Mesendoderm (in vitro differentiated cells): ENCODE results near the gene DKKL1.

Experiments used
- DNase-seq: peaks from one replicate; pipeline ENCODE4 v3.0.0; 2013
- H2AK5ac ChIP-seq: 2 replicates; pipeline ENCODE4 v1.6.1; 2013; ENCODE audit warnings: low read length, inconsistent platforms
- H2BK120ac ChIP-seq: 2 replicates; pipeline ENCODE4 v1.6.1; 2013; ENCODE audit warnings: low read depth, mild to moderate bottlenecking, low read length, moderate library complexity, mixed read lengths
- H2BK15ac ChIP-seq: replicated peaks from 2 replicates; pipeline ENCODE4 v1.6.1; 2013; ENCODE audit warnings: low read depth, mild to moderate bottlenecking, moderate library complexity
- H2BK5ac ChIP-seq: 2 replicates; pipeline ENCODE4 v1.6.1; 2013; ENCODE audit warnings: low read length, inconsistent platforms
- H3K18ac ChIP-seq: 2 replicates; pipeline ENCODE4 v1.6.1; 2013; ENCODE audit warnings: mild to moderate bottlenecking, low read length, mixed read lengths
- H3K23ac ChIP-seq: one replicate; pipeline ENCODE4 v1.6.1; 2013; ENCODE audit warnings: low read length
- H3K27ac ChIP-seq: 2 replicates; pipeline ENCODE4 v1.5.1; 2013; ENCODE audit warnings: low read depth, mild to moderate bottlenecking, inconsistent platforms, low read length, moderate library complexity
- H3K27me3 ChIP-seq: 2 replicates; pipeline ENCODE4 v1.6.1; 2013; ENCODE audit warnings: low read length, control low read depth, mild to moderate bottlenecking, inconsistent platforms; ENCODE audit not compliant: insufficient read depth, poor library complexity
- H3K36me3 ChIP-seq: 2 replicates; pipeline ENCODE4 v1.6.1; 2013; ENCODE audit warnings: low read length, inconsistent platforms; ENCODE audit not compliant: control insufficient read depth, insufficient read depth
- H3K4ac ChIP-seq: one replicate; pipeline ENCODE4 v1.6.1; 2013; ENCODE audit warnings: low read depth, mild to moderate bottlenecking, low read length, moderate library complexity
- H3K4me1 ChIP-seq: 2 replicates; pipeline ENCODE4 v1.6.1; 2013; ENCODE audit warnings: low read depth, low read length, inconsistent platforms; ENCODE audit not compliant: control insufficient read depth
- H3K4me2 ChIP-seq: 2 replicates; pipeline ENCODE4 v1.6.1; 2013; ENCODE audit warnings: low read length
- H3K4me3 ChIP-seq: 2 replicates; pipeline ENCODE4 v1.5.1; 2013; ENCODE audit warnings: mild to moderate bottlenecking, low read length
- H3K56ac ChIP-seq: one replicate; pipeline ENCODE4 v1.6.1; 2013; ENCODE audit warnings: low read length
- H3K79me1 ChIP-seq: 2 replicates; pipeline ENCODE4 v1.6.1; 2013; ENCODE audit warnings: low read length, inconsistent platforms
- H3K79me2 ChIP-seq: 2 replicates; pipeline ENCODE4 v1.6.1; 2013; ENCODE audit warnings: mild to moderate bottlenecking, low read length; ENCODE audit not compliant: control insufficient read depth, insufficient read depth
- H3K9ac ChIP-seq: 2 replicates; pipeline ENCODE4 v1.6.1; 2013; ENCODE audit warnings: low read length, inconsistent platforms
- H4K5ac ChIP-seq: one replicate; pipeline ENCODE4 v1.6.1; 2013; ENCODE audit warnings: low read length
- H4K8ac ChIP-seq: one replicate; pipeline ENCODE4 v1.6.1; 2013; ENCODE audit warnings: low read depth, mild to moderate bottlenecking, control low read depth, low read length, moderate library complexity
- WGBS: extraction: QIAGEN DNeasy Blood & Tissue Kit; methylation state at CpG from one replicate; pipeline ENCODE4 v1.1.7; 2013; ENCODE audit warnings: low lambda C conversion rate, missing lambda C conversion rate; ENCODE audit not compliant: insufficient coverage; ENCODE audit errors: extremely low coverage; 5-methylcytosine and 5-hydroxymethylcytosine counted together

The DKKL1 gene

GRCh38 chr19:49357186-49357585, 6.5 kb upstream of the DKKL1 start:
- Histone ChIP-seq H2AK5ac (no peak overlapping the region), H3K36me3 (peaks cover 11% of the 10 kb centered on the region), H3K23ac (no peak overlapping the region), H3K9ac (no peak overlapping the region), H3K4me2 (no peak overlapping the region), H2BK120ac (no peak overlapping the region), H4K8ac (no peak overlapping the region), H2BK5ac (no peak overlapping the region), H3K56ac (peak overlapping the region; percentile 25), H3K4me1 (no peaks in the 10 kb centered on the region), H3K18ac (no peak overlapping the region), H4K5ac (no peak overlapping the region), H3K27ac (no peak overlapping the region), H3K4ac (no peak overlapping the region), H3K27me3 (no peaks in the 10 kb centered on the region), H3K79me2 (peaks cover 26% of the 10 kb centered on the region), H3K4me3 (no peak overlapping the region), H2BK15ac (no peak overlapping the region), H3K79me1 (peaks cover 20% of the 10 kb centered on the region)
- no peak for DNase-seq
- no CpG with 5 or more reads among the region's 9 CpGs for WGBS

- H3K4me2 ChIP-seq: peak overlapping the region; percentile 15
- peak overlapping the region; percentile 65 for H3K18ac ChIP-seq
- H3K9ac ChIP-seq: peak overlapping the region; percentile 98
- peaks cover 26% of the 10 kb centered on the region for H3K79me2 ChIP-seq
- no peak overlapping the region for H2BK120ac ChIP-seq
- no peak overlapping the region for H2BK5ac ChIP-seq
- H4K5ac ChIP-seq: no peak overlapping the region
- DNase-seq: no peak
- H4K8ac ChIP-seq: no peak overlapping the region
- peak overlapping the region; percentile 84 for H3K56ac ChIP-seq
- no peak overlapping the region for H2BK15ac ChIP-seq
- peaks cover 9% of the 10 kb centered on the region for H3K36me3 ChIP-seq
- H3K4ac ChIP-seq: peak overlapping the region; percentile 84
- no peak overlapping the region for H3K27ac ChIP-seq
- no CpG with 5 or more reads among the region's 17 CpGs for WGBS
- no peaks in the 10 kb centered on the region for H3K27me3 ChIP-seq
- H2AK5ac ChIP-seq: no peak overlapping the region
- H3K23ac ChIP-seq: no peak overlapping the region
- no peaks in the 10 kb centered on the region for H3K4me1 ChIP-seq
- H3K4me3 ChIP-seq: no peak overlapping the region
- peaks cover 20% of the 10 kb centered on the region for H3K79me1 ChIP-seq
Measured at GRCh38 chr19:49359851-49360820, 3.5 kb upstream of the DKKL1 start.

- H3K56ac ChIP-seq: peak overlapping the region; percentile 98
- peaks cover 19% of the 10 kb centered on the region for H3K79me1 ChIP-seq
- H3K18ac ChIP-seq: peak overlapping the region; percentile 99
- H3K27me3 ChIP-seq: no peaks in the 10 kb centered on the region
- peaks cover 6% of the 10 kb centered on the region for H3K36me3 ChIP-seq
- peak overlapping the region; percentile 89 for H2BK5ac ChIP-seq
- H3K79me2 ChIP-seq: peaks cover 26% of the 10 kb centered on the region
- no peak overlapping the region for H4K5ac ChIP-seq
- H2BK120ac ChIP-seq: peak overlapping the region; percentile 33
- H3K23ac ChIP-seq: peak overlapping the region; percentile 59
- H3K4me1 ChIP-seq: no peaks in the 10 kb centered on the region
- peak overlapping the region; percentile 18 for H2AK5ac ChIP-seq
- H3K4me3 ChIP-seq: peak overlapping the region; percentile 98
- no peak overlapping the region for H2BK15ac ChIP-seq
- peak overlapping the region; percentile 23 for H3K4me2 ChIP-seq
- no CpG with 5 or more reads among the region's 27 CpGs for WGBS
- H3K9ac ChIP-seq: peak overlapping the region; percentile 98
- peak; percentile 88 for DNase-seq
- peak overlapping the region; percentile 83 for H4K8ac ChIP-seq
- H3K4ac ChIP-seq: peak overlapping the region; percentile 94
- peak overlapping the region; percentile 92 for H3K27ac ChIP-seq
Measured at GRCh38 chr19:49361438-49362047, 2.1 kb upstream of the DKKL1 start.

- WGBS: no CpG with 5 or more reads among the region's 52 CpGs
- H3K79me2 ChIP-seq: peaks cover 26% of the 10 kb centered on the region
- peak within 1 kb of the TSS; percentile 33 for H2BK120ac ChIP-seq
- peak within 1 kb of the TSS; percentile 83 for H4K8ac ChIP-seq
- peak within 1 kb of the TSS; percentile 98 for H3K4me3 ChIP-seq
- no peaks in the 10 kb centered on the region for H3K27me3 ChIP-seq
- DNase-seq: peak; percentile 82
- H3K27ac ChIP-seq: peak within 1 kb of the TSS; percentile 92
- no peaks in the 10 kb centered on the region for H3K4me1 ChIP-seq
- peaks cover 3% of the 10 kb centered on the region for H3K36me3 ChIP-seq
- H3K9ac ChIP-seq: peak within 1 kb of the TSS; percentile 98
- H3K18ac ChIP-seq: peak within 1 kb of the TSS; percentile 99
- H3K56ac ChIP-seq: peak within 1 kb of the TSS; percentile 98
- peak within 1 kb of the TSS; percentile 75 for H3K4me2 ChIP-seq
- no peak within 1 kb of the TSS for H2BK15ac ChIP-seq
- H3K4ac ChIP-seq: peak within 1 kb of the TSS; percentile 94
- H3K79me1 ChIP-seq: peaks cover 15% of the 10 kb centered on the region
- H2BK5ac ChIP-seq: peak within 1 kb of the TSS; percentile 89
- H4K5ac ChIP-seq: no peak within 1 kb of the TSS
- H3K23ac ChIP-seq: peak within 1 kb of the TSS; percentile 97
- H2AK5ac ChIP-seq: peak within 1 kb of the TSS; percentile 58
Measured at GRCh38 chr19:49362048-49362928, 1.4 kb upstream of the DKKL1 start, which contains the start of gene TEAD2. TEAD2 (minus strand) TSS chr19:49362416; CDS start chr19:49360075, 2,341 bp downstream.

GRCh38 chr19:49362929-49363267, 779 bp upstream of the DKKL1 start:
- H3K36me3 ChIP-seq: peaks cover 3% of the 10 kb centered on the region
- H3K56ac ChIP-seq: peak overlapping the region; percentile 91
- H3K4ac ChIP-seq: no peak overlapping the region
- peak overlapping the region; percentile 81 for H3K9ac ChIP-seq
- peak overlapping the region; percentile 58 for H2AK5ac ChIP-seq
- H2BK120ac ChIP-seq: no peak overlapping the region
- peaks cover 26% of the 10 kb centered on the region for H3K79me2 ChIP-seq
- WGBS: no CpG with 5 or more reads among the region's 14 CpGs
- H3K79me1 ChIP-seq: peaks cover 12% of the 10 kb centered on the region
- peak overlapping the region; percentile 25 for H3K4me3 ChIP-seq
- H3K4me1 ChIP-seq: no peaks in the 10 kb centered on the region
- H3K23ac ChIP-seq: peak overlapping the region; percentile 97
- H4K8ac ChIP-seq: no peak overlapping the region
- peak overlapping the region; percentile 73 for H2BK5ac ChIP-seq
- H3K27me3 ChIP-seq: no peaks in the 10 kb centered on the region
- no peak for DNase-seq
- peak overlapping the region; percentile 73 for H3K4me2 ChIP-seq
- no peak overlapping the region for H2BK15ac ChIP-seq
- peak overlapping the region; percentile 87 for H3K27ac ChIP-seq
- no peak overlapping the region for H4K5ac ChIP-seq
- peak overlapping the region; percentile 34 for H3K18ac ChIP-seq
